ENCODE data around the gene OSER1. TPM values are rescaled to one million over a fixed set of nuclear protein-coding genes. Genes with fewer than 3 reads are reported as not detected.

The OSER1 gene
- total RNA-seq, 1 experiment from 2014 or later = 79.7 TPM

DNA sequence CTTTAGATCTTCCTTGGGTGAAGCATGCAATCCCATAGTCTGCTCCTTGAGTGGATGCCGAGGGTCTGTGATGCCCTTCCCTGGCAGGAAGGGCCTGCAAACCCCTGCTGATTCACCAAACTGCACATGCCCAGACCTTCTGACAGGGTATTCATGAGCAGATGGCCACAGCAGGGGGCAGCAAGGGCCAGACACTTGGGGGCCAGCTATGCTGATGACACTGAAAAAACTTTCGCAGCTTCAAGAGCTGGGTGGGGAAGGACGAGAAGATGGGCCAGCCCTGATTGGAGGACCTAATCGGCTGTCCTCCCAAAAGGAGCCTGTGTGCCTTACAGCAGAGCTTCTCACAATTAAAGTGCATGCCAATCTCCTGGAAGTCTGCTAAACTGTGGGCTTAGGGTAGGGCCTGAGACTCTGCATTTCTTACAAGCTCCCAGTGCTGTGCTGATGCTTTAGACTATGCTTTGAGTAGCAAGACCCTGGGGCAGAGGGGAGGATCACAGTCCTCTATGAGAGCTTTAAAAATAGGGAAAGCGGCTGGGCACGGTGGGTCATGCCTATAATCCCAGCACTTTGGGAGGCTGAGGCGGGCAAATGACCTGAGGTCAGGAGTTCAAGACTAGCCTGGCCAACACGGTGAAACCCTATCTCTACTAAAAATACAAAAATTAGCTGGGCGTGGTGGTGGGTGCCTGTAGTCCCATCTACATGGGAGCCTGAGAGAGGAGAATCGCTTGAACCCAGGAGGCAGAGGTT lies 21.3 kb upstream of the OSER1 start:
- H3K36me3 ChIP-seq (ENCODE audit: control insufficient read depth, insufficient read depth, low read length) = no peaks in the 10 kb centered on the region
- Mint-ChIP-seq H3K36me3 (ENCODE audit: insufficient read depth, unreplicated experiment) (no peaks in the 10 kb centered on the region), H3K4me1 (ENCODE audit: low read depth, unreplicated experiment) (peaks cover 12% of the 10 kb centered on the region), H3K27ac (ENCODE audit: unreplicated experiment) (no peak overlapping the region), H3K27me3 (ENCODE audit: insufficient read depth, unreplicated experiment) (no peaks in the 10 kb centered on the region), H3K9me3 (ENCODE audit: unreplicated experiment) (no peaks in the 10 kb centered on the region), H3K4me3 (ENCODE audit: unreplicated experiment) (no peak overlapping the region)
- H3K27me3 ChIP-seq (replicated peaks; ENCODE audit: control insufficient read depth, insufficient read depth, low read length) = no peaks in the 10 kb centered on the region
- H3K4me1 ChIP-seq = no peaks in the 10 kb centered on the region
- ChIA-PET POLR2A (interaction anchor here (0.5 kb wide), 1 partner anchor 14 kb away, joined by 4 read pairs; no protein-coding TSS in a partner anchor), CTCF (interaction anchor here (0.9 to 2.3 kb wide), 4 partner anchors 15 to 79 kb away, joined by 3 to 16 read pairs (median 6); partner anchors contain the start of gene FITM2)
- peak; percentile 48 to 51 for DNase-seq
- intact Hi-C loops (cut with micrococcal nuclease; ENCODE audit: unreplicated experiment) = no loop called here
- BruUV-seq (replicated peaks) = no TSS peak
- no peak overlapping the region for H3K4me3 ChIP-seq (ENCODE audit: low read depth, low read length)
- 0 out of 2 replicates have a peak, but pooled peaks cover 4% of the 10 kb centered on the region for H3K9me3 ChIP-seq
- TF ChIP-seq, protein P1, sequence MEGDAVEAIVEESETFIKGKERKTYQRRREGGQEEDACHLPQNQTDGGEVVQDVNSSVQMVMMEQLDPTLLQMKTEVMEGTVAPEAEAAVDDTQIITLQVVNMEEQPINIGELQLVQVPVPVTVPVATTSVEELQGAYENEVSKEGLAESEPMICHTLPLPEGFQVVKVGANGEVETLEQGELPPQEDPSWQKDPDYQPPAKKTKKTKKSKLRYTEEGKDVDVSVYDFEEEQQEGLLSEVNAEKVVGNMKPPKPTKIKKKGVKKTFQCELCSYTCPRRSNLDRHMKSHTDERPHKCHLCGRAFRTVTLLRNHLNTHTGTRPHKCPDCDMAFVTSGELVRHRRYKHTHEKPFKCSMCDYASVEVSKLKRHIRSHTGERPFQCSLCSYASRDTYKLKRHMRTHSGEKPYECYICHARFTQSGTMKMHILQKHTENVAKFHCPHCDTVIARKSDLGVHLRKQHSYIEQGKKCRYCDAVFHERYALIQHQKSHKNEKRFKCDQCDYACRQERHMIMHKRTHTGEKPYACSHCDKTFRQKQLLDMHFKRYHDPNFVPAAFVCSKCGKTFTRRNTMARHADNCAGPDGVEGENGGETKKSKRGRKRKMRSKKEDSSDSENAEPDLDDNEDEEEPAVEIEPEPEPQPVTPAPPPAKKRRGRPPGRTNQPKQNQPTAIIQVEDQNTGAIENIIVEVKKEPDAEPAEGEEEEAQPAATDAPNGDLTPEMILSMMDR (IDR thresholded peaks at IDR 0.05; ENCODE audit: insufficient read depth in 1 of 2, low read depth in 1 of 2, low read length in 1 of 2, severe bottlenecking in 1 of 2, unreplicated experiment in 1 of 2) = peak in 1 of 2 experiments; percentile 22

DNA sequence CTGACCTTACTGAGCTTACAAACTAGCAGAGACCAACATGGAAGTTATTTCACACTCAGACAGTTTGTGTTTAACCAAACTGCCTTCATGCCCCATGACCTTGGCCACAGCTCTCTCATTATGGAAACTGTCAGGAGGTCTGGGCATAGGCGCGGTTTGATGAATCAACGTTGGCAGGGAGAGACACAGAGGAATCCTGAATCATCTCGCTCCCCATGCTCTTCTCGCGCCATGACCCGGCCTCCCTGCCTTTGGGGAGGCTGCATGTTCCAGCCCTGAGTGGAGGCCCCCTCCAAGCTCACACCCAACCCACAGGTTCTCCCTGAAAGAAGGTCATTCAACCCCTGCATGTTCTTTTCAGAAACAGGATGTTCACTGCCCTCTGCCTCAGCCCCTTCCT lies 20.6 kb upstream of the OSER1 start:
- Histone ChIP-seq H3K4me3 (ENCODE audit: low read depth, low read length) (no peak overlapping the region), H3K4me1 (no peaks in the 10 kb centered on the region), H3K9me3 (0 out of 2 replicates have a peak, but pooled peaks cover 4% of the 10 kb centered on the region), H3K27me3 (replicated peaks; ENCODE audit: control insufficient read depth, insufficient read depth, low read length) (no peaks in the 10 kb centered on the region), H3K36me3 (ENCODE audit: control insufficient read depth, insufficient read depth, low read length) (no peaks in the 10 kb centered on the region)
- ChIA-PET POLR2A (no interaction called here), CTCF (interaction anchor here (0.9 to 2.3 kb wide), 4 partner anchors 14 to 80 kb away, joined by 3 to 16 read pairs (median 6); partner anchors contain the start of gene FITM2)
- intact Hi-C loops (cut with micrococcal nuclease; ENCODE audit: unreplicated experiment) = no loop called here
- Mint-ChIP-seq H3K4me1 (ENCODE audit: low read depth, unreplicated experiment) (peaks cover 7% of the 10 kb centered on the region), H3K4me3 (ENCODE audit: unreplicated experiment) (no peak overlapping the region), H3K9me3 (ENCODE audit: unreplicated experiment) (no peaks in the 10 kb centered on the region), H3K27ac (ENCODE audit: unreplicated experiment) (no peak overlapping the region), H3K27me3 (ENCODE audit: insufficient read depth, unreplicated experiment) (no peaks in the 10 kb centered on the region), H3K36me3 (ENCODE audit: insufficient read depth, unreplicated experiment) (no peaks in the 10 kb centered on the region)
- no TSS peak for BruUV-seq (replicated peaks)
- TF ChIP-seq, protein P1 (IDR thresholded peaks at IDR 0.05; ENCODE audit: insufficient read depth in 1 of 2, low read depth in 1 of 2, low read length in 1 of 2, severe bottlenecking in 1 of 2, unreplicated experiment in 1 of 2) = no peak
- peak in 1 of 2 experiments; percentile 32 for DNase-seq

DNA sequence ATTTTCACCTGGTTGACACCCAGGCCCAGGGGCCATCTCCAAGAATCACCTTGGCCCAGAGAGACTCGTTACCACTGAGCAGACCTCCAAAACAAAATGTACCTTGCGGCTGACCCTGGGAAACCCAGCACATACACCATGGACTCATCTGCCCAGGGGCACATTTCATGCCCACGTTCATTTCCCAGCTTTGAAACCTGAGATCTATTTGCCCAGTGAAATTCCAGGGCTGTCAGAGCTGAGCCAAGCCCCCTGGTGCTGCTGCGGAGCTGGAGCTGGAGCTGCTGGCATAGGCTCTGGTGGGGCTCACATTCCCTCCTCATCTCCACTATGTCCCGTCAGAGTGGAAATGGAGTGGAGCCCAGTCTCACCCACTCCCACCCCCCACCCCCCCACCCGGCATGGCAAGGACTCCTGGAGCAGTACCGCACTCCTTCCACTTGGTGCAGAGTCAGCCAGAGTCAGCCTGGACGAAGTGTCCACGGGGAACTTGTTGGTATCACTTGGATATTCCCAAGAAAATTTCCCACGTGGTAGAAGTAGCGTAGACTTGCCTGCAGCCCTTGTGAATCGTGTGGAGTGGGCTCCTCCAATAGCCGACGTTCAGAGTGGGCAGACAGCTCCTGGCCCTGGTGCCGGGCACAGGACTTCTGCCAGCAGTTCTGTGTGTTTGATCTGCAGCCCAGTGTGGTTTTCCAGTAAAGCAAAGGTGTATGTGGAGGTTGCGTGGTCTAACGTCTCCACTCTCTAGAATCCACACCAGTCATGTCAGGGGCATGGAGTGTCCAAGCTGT lies 18.1 kb upstream of the OSER1 start:
- POLR2A ChIA-PET = interaction anchor here (0.5 kb wide), 1 partner anchor 78 kb away, joined by 3 read pairs; no protein-coding TSS in a partner anchor
- no peak overlapping the region for H3K27ac Mint-ChIP-seq (ENCODE audit: unreplicated experiment)
- H3K36me3 Mint-ChIP-seq (ENCODE audit: insufficient read depth, unreplicated experiment) = no peaks in the 10 kb centered on the region
- H3K9me3 ChIP-seq = 0 out of 2 replicates have a peak, but pooled peaks cover 4% of the 10 kb centered on the region
- no peak overlapping the region for H3K4me3 Mint-ChIP-seq (ENCODE audit: unreplicated experiment)
- no peaks in the 10 kb centered on the region for H3K27me3 Mint-ChIP-seq (ENCODE audit: insufficient read depth, unreplicated experiment)
- H3K4me1 Mint-ChIP-seq (ENCODE audit: low read depth, unreplicated experiment) = peaks cover 7% of the 10 kb centered on the region
- CTCF ChIA-PET = interaction anchor here (1.1 to 2.8 kb wide), 3 partner anchors 12 to 183 kb away, joined by 3 to 17 read pairs (median 9); partner anchors contain the start of gene FITM2
- no peaks in the 10 kb centered on the region for H3K27me3 ChIP-seq (replicated peaks; ENCODE audit: control insufficient read depth, insufficient read depth, low read length)
- intact Hi-C loops (cut with micrococcal nuclease; ENCODE audit: unreplicated experiment) = no loop called here
- TF ChIP-seq, protein P1 (IDR thresholded peaks at IDR 0.05; ENCODE audit: insufficient read depth in 1 of 2, low read depth in 1 of 2, low read length in 1 of 2, severe bottlenecking in 1 of 2, unreplicated experiment in 1 of 2) = peak in 1 of 2 experiments; percentile 18
- DNase-seq = no peak
- no peaks in the 10 kb centered on the region for H3K9me3 Mint-ChIP-seq (ENCODE audit: unreplicated experiment)
- 0 out of 2 replicates have a peak, but pooled peaks cover 2% of the 10 kb centered on the region for H3K4me1 ChIP-seq
- BruUV-seq (replicated peaks) = no TSS peak
- no peak overlapping the region for H3K4me3 ChIP-seq (ENCODE audit: low read depth, low read length)
- no peaks in the 10 kb centered on the region for H3K36me3 ChIP-seq (ENCODE audit: control insufficient read depth, insufficient read depth, low read length)

All from Caco-2 (cell line).